ENCODE measurements around the gene PITPNB. TPM values are rescaled to one million over a fixed set of nuclear protein-coding genes. Genes with fewer than 3 reads are reported as not detected.

The PITPNB gene
- total RNA-seq, 1 donor from 2014 or later, result 30.6 TPM

DNA sequence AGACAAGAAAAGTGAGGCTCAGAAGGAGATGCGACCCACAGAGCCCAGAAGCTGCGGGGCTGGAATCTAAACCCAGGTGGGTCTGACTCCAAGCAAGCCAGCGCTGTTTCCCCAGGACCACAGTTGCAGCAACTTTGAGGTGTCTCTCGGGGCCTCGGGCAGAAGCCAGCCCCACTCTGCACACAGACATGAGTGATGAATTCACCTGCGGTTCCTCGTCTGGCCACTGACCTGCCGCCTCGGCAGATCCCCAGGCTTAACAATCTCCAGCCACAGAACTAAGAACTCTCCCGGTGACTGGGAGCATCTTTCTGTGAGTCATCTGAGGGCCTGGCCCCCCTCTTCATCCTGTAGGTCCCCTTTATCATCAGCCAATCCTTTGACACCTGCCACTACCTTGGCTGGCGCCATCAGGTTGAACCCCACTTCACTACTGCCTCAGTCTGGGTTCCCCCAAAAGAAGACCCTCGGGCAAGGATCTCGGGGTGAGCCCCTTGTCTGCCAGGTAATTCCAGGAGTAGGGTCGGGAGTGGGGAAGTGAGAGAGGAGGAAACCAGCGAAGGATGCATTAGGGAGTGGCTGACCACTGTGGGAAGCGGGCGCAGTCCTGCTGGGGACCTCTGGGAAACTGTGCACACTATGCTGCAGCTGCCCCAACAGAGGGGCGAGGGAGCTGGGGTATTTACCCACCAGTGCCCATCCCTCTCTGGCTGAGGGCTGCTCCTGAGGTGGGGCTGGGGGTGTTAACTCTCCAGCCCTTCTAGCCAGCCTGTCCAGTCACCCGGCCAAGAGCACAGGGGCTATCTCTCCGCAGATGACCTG lies 84.5 kb downstream of the PITPNB start:
- DNase-seq (ENCODE audit: low read depth, low spot score), result no peak

DNA sequence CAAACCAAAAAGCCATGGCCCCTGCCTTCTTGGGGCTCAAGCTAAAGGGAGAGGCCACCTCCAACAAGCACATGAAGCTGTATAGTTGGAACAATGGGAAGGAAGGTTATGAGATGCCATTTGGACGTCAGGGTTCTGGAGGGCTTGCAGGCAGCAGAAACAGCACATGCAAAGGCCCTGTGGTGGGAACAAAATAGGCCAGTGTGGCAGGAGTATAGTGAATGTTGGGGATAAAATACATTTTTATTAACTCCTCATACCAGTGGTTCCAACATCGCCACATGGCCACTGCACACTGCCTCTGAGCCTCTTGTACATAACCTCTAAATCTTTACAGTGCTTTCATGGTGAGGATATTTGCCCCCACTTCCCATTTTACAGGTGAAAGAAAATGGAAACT lies 85.3 kb downstream of the PITPNB start:
- DNase-seq (ENCODE audit: low read depth, low spot score), result no peak

DNA sequence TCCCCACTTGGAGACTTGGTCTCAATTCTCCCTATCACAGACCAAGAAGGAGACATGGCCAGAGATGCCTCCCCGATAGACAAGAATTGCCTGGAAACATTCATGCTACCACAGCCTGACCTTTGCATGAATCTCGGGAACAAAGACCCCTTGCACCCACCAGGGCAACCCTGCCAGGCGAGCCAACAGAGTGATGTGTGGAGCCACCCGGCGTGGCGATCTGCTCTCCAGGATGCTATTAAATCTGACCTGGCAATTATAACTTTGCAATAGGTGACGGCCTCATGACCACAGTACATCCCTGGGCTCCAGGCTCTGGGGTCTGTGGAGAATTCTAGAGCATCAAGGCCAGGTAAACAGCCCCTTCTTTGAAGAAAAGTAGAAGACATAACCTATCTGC lies 86.5 kb downstream of the PITPNB start:
- no peak for DNase-seq (ENCODE audit: low read depth, low spot score)

DNA sequence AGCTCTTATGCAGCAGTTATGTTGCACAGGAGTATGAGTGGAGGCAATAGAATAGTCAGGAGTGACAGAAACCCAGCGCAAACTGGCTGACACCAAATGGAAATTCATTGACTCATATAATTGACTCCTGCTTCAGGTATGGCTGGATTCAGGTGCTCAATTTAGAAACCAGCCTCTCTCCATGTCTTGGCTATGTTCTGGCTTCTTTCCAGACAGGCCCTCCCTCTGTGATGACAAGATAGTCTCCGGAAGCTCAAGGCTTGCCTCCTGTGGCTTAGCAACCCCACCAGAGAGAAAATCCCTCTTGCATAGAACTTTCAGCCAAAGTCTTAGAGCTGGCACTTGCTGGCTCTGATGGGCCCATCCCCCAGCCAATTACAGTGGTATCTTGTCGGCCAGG lies 89.4 kb downstream of the PITPNB start:
- DNase-seq (ENCODE audit: low read depth, low spot score), result no peak

DNA sequence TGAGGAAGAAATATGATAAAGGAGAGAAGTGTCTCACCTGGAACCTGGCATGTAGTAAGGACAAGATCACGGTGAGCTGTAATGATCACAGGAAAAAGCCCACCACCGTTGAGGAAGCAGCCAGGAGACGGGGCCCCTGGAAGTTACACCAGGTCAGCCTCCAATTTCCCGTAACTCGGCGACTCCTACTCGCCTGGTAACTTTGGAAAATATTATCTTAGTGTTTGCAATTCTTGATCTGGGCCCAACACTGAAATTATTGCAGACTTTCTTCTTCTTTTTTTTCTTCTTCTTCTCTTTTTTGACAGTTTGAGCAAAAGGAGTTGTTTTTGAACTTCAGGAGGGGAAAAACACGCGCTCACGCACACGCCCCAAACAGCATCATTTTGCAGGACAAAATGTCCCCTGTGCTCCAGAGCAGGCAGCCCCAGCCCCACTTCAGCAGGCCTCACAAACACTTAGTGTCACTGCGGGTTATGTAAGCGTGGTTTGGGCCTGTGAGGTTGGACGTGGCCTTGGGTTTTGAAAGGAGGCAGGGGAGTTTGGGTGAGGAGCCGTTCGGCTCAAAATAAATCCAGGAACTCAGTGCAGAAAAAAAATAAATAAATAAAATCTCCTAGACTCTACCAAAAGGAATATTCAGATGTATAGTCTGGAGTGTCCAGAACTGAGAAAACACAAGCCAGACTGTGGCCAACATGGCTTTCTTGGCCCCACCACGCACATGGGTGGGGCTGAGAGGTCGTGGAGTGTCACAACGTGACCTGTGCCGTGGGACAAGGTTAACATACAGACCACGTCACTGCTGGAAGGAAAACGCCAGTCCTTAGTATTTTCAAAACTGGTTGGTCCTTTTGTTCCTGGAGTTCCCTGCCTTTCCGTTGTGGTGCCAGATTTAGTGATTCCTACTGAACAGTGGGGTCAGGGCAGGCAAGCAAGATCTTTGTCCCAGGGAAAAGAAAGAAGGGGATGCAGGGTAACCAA lies 91.2 kb downstream of the PITPNB start:
- no peak for DNase-seq (ENCODE audit: low read depth, low spot score)

DNA sequence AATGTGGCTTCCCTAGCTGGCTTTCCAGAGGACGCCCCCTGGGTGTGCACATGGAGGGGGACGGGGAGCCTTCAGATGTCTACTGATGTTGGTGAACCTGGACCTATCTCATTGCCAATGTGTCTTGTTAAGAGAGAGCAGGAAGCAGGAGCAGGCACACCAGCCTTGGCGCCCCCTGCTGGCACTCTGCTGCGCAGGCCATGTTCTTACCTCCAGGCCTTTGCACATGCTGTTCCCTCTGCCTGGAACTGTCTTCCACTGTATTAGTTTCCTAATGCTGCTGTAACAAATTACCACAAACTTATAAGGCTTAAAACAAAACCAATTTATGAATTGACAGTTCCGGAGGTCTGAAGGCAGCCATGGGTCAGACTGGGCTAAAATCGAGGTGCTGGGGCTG lies 93.9 kb downstream of the PITPNB start:
- DNase-seq (ENCODE audit: low read depth, low spot score), result no peak

DNA sequence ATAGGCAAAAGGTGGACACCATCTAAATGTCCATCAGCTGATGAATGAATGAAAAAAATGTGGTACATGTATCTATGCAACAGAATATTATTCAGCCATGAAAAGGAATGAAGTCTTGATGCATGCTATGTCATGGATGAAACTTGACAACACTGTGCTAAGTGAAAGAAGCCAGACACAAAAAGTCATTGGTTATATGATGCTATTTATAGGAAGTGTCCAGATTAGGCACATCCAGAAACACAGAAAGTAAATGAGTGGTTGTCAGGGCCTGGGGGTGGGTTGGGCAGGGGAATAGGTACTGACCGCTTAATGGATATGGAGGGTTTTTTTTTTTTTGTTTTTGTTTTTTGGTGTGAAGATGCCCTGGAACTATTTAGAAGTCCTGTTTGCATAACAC lies 95.8 kb downstream of the PITPNB start:
- DNase-seq (ENCODE audit: low read depth, low spot score), result no peak

DNA sequence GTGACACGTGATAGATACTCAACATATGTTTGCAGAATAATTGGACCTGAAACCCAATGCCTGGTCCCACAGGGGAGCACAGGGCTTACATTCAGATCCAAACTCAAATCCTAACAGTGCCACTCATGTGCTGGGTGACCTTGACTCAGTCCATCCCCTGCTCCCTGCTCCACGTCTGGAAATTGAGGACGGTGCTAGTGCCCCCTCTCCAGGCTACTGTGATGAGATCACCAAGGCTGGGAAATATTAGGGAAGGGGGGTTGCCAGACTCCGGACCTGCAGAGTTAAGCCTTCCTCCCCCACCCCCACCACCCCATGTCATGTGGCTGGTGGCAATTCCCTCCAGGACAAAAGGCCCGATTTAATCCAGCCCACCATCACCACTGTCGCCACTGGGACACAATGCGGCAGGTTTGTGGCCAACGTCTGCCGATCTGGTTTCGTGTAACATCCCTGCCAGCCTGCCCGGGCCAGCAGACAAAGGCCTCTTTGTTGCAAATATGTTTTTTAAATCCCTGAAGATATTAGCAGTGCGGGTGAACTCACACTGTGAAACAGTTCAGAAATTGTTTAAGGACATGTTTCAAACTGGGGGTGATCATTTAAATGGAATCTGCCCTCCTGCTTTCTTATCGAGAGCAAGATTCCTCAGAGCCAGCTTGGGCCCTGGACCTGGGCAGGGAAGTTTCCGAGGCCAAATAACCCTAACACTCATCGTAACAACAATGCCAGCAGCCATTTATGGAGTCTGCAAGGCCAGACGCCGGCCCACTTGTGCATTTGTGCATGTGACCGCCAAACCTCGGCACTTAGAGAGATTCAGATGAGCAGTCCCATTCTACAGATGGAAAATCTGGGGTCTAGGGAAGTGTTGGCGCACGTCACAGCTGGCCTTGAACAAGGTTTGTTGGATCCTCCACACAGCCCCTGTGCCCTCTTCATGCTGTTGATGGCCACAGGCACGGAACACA lies 97.9 kb downstream of the PITPNB start:
- DNase-seq (ENCODE audit: low read depth, low spot score), result no peak

DNA sequence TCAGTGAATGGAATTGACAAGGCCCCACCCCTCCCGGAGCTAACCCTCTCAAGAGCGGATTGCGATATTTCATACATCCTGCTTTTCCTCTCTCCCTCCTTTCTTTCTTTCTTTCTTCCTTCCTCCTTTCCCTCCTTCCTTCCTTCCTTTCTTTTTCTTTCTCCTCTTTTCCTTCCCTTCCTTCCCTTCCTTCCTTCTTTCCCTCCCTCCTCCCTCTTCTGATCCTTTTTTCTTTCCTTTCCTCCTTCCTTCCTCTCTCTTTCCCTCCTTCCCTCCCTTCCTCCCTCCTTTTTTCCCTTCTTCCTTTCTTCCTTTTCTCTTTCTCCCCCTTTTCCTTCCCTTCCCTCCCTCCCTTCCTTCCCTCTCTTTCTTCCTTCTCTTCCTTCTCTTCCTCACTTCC lies 102.5 kb downstream of the PITPNB start:
- DNase-seq (ENCODE audit: low read depth, low spot score), result no peak

DNA sequence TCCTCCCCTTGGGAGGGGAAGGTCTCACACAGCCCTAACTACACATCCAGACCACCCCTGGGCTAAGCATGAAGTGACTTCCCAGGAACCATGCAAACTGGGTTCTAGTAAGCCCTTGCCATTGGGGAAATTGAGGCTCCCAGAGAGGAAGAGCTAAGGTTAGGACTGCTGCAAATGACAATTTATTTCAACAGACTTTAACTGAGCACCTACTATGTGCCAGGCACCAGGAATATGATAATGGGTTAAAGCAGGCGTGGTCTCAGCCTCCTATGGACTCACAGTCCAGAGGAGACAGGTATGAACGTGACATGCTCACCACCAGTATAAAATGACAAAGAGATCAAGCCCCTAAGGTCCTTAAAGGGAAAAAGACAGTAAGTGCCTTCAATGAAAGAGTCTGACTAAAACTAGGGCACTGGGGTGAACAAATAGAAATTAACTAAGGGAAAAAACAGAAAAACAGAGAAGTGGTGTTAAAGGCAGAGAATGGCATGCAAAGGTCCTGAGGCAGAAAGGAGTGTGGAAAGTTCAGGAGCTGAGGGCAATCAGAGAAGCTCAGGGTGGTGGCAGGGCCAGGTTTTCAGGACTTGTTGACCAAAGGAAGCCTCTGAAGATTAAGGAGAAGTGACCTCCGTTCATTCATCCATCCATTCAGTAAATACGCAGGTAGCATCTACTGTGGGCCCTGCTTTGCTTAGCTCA lies 103.1 kb downstream of the PITPNB start:
- no peak for DNase-seq (ENCODE audit: low read depth, low spot score)

DNA sequence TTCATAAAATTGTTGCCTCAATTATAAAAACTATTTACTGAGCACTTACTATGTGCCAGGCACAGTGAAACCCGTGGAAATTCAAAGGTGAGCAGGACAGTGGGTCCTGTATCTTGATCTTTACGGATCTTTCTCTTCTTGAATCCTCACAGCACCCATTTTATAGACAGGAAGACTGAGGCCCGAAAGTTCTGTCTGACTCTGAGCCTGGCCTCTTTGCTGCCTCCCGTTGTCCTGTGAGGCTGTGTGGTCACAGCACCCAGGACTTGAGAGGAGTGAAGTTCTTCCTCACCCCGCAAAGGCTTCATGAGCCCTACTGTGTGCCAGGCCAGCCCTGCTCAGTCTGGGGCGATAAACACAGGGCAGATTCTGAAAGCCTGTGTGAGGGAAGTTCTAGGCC lies 104.1 kb downstream of the PITPNB start:
- no peak for DNase-seq (ENCODE audit: low read depth, low spot score)

DNA sequence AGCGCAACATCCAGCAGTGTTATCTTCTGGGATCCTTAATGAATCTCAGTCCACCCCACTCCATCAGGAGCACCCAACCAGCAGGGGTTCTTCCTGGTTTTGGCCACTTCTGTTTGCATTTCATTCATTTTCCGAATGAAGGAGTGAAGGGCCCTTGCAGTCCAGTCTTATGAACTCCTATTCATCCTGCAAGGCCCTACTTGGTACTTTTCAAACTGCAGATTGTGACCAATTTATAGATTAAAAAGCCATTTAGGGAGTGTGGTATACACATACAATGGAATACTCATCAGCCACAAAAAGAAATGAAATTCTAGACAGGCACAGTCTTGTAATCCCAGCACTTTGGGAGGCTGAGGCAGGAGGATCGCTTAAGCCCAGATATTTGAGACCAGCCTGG lies 107.3 kb downstream of the PITPNB start:
- DNase-seq (ENCODE audit: low read depth, low spot score), result no peak

DNA sequence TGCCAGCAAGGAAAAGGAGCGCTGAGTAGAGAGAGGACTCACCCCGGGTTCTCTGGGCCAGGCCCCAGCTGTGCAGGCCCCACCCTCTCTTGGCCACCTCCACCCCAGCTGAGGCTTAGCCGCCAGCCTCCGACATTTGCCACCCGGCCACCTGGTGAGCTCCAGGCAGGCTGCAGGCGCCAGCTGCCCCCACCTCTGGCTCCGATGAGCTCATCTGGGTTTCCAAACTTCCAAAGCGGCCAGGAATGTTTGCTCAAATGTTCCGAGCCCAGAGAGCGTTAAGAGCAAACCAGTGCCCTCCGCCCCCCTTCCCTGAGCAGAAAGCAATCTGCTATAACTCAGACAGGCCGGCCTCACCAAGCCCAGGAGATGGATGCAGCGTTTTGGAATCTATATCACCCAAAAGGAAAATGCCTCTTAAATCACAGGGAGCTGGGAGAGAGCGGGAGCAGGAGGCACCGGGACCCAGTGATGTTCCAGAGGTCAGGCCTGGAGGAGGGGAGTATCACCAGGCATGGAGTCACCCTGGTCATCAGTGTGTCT lies 108.4 kb downstream of the PITPNB start:
- DNase-seq (ENCODE audit: low read depth, low spot score), result no peak

DNA sequence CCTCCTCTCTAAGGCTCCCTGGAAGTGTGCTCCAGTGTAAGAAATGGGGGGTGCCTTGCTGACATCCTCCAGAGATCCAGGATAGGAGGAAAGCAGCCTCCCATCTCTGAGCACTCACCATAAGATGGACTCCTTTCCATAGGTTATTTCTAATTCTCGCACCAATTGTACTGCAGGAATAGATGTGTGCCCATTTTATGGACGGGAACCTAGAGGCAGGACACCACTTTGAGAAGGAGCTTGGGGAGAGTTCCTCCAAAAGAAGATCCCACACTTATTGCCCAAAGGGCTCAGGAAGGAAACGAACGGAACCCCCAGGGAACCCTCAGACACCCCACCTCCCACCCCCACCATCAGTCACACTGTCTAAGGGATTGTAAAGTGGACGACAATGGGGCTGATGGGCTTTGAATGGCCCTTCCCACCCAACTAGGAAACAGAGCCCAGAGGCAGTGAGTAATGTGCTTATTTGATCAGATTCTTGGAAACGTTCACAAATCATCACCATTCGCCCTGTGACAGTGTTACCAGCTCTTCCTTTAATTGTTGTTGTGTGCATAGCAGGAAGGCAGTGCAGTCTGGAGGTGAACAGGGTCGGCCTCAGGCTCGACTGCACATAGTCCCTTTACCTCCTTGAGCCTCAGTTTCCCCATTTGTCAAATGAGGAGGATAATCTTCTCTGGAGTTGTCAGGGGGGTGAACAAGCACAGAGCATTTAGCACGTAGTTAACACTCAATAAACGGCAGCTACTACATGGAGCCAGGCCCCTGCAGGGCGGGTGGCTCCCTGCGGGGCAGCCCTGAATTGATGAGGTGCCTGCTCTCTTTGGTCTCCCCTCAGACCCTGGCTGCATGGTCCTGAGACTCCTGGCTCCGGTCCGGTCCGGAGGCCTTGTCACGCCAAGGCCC lies 109.1 kb downstream of the PITPNB start:
- peak; percentile 48 for DNase-seq (ENCODE audit: low read depth, low spot score)

DNA sequence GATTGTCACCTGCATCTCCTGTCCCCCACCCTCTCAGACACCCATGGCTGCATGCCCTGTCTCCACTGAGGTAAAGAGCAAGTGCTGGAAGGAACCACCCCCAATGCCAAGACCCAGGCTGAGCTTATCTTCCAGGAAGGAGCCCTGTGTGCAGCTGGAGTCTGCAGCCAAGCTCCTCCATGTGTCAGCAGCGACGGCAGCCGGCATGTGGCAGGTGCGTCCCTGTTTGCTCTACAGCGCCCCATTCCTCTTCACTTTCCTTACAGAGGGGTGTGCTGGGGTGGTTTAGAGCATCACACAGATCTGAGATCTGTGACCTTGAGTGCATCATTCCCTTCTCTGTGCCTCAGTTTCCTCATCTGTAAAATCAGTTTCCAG lies 109.8 kb downstream of the PITPNB start:
- DNase-seq (ENCODE audit: low read depth, low spot score), result no peak

DNA sequence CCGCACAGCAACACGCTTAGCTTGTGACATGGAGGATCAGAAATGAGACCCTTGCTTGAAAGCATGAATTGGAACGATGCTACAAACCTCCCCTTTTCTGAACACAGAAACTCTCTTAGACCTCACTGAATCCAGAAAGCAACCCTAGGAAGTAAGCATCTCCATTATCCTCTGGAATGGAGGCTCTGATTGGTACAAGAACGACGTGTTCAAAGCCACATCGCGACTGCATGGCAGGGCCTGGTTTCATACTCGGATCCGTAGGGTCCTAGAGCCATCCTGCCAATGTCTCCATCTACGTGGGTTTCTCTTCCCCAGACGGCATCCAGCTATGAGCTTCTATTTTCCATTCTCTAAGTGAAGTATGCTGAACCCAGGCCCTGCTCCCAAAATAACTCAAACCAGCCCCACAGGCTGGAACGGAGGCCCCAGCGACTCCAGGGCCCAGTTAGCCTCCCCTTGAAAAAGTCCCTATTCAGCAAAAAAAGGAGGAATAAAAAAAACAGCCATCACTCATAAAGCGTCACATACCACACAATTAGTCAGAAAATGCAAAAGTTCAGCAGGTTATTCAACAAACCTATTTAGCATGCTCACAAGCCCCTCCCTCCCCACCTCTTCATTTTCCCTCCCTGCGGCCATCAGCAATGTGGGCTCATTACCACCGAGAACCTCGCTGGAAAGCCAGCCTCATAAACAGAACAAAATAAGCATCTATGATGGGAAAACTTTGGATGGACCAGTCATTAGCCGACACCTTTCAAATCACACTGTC lies 110.4 kb downstream of the PITPNB start:
- no peak for DNase-seq (ENCODE audit: low read depth, low spot score)

DNA sequence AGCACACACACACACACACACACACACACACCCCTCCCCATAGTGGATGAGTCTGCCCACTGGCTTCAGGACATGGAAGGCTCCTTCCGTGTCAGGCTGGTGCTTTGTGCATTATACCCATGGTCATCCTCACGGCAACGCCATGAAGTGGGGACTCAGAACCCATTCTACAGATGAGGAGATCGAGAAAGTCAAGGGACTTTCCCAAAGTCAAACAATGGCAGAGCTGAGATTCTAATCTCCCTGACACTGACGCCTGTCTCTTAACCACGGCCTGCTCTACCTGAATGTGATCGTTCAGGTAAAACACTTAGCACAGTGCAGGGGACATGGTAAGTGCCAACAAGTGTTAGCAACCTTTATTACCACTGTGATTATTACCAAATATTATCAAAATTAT lies 113.2 kb downstream of the PITPNB start:
- DNase-seq (ENCODE audit: low read depth, low spot score), result no peak

DNA sequence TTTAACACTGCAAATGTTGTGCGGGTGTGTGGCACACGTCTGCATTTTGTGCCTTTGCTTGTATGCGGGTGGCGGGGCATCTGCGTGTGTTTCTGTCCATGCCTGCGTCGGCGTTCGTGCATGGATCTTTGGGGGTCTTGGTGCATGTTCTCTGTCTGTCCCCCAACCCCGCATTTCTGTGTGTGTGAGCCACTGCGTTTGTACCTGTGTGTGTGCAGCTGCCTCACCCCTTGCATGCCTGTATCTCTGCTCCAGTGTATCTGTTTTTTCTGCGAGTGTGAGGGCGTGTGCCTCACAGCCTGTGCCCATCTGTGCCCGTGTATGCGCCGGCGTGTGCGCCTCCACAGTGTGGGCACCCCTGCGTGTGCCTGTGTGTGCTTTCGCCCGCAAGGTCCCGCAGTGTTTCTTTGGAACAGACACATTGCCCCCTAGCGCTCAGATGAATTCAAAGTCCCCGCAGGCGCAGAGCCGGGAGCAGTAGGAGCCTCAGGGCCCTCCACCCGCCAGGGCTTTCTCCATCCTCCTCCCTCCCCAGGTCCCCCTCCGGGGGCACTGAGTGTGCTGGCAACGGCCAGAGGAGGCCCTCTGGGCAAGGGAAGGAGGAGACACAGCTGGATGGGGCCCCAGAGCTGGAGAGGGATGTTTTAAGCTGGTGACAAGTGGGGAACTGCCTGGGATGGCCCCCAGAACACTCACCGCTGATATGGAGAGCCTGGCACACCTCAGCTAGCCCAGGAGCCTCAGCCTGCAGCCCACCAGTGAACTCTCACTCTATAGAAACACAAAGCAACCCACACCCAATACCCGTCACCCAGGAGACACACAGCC lies 114.4 kb downstream of the PITPNB start:
- peak; percentile 27 for DNase-seq (ENCODE audit: low read depth, low spot score)

Data from pulmonary artery endothelial cell (primary cell).